HCT116 (cell line): ENCODE data around the gene MYLK. TPM values are rescaled to one million over a fixed set of nuclear protein-coding genes. Genes with fewer than 3 reads are reported as not detected.
"Not testable (repeated sequence)": the region's sequence is repeated elsewhere in the genome, so short reads cannot be mapped to it uniquely, and the experiment has no call there.

Experiments used
- ATAC-seq: fragments of 200-7000 bp; cut with Tn5 transposase; 2 replicates; pipeline ENCODE4 v1.9.1; 2020; ENCODE audit warnings: mild to moderate bottlenecking, moderate library complexity
- BruUV-seq: library from RNA; stranded (reverse); fragments of 400-500 nt; replicated peaks from 2 replicates; lab custom pipeline; 2021; lab: Mats Ljungman, UMichigan
- CTCF ChIA-PET: fragments of 300-600 bp; sonication (Branson Sonifier 250); formaldehyde crosslinking; loops from one replicate; lab custom pipeline; 2021; ENCODE audit warnings: antibody characterized with exemption; lab: Charles Lee
- POLR2A ChIA-PET: fragments of 300-600, 350-600 bp; sonication (Branson Sonifier 250); formaldehyde crosslinking; loops from one replicate; lab custom pipeline; 2021; ENCODE audit warnings: antibody characterized with exemption; lab: Charles Lee
- RAD21 ChIA-PET, 2 experiments: fragments of 300-600 bp; sonication (Branson Sonifier 250); formaldehyde crosslinking; loops; one replicate each; lab custom pipeline; 2023; ENCODE audit warnings: low total read pairs in 2 of 2; ENCODE audit not compliant: uncharacterized antibody in 2 of 2, unreplicated experiment in 2 of 2, low non-redundant PET in 1 of 2; lab: Charles Lee
- DNase-seq: peaks from one replicate; pipeline ENCODE4 v3.0.0-alpha.2; 2010; ENCODE audit warnings: low read depth, low spot score
- H2AFZ ChIP-seq: fragments of 200-600 bp; shearing (Covaris generic), sonication (generic); 2 replicates; pipeline ENCODE4 v1.6.1; 2017; ENCODE audit warnings: low read depth, mixed run types, mixed read lengths, antibody characterized with exemption, low read length; ENCODE audit not compliant: poor library complexity, severe bottlenecking
- H3K27ac ChIP-seq: 2 replicates; pipeline ENCODE4 v1.5.1; 2012; ENCODE audit warnings: low read depth, low read length
- H3K27me3 ChIP-seq: fragments of 200-600 bp; sonication (generic); 2 replicates; pipeline ENCODE4 v1.6.1; 2016; ENCODE audit warnings: mixed run types, low read length, mixed read lengths; ENCODE audit not compliant: insufficient read depth
- H3K36me3 ChIP-seq, 2 experiments: fragments of 200-500 bp in 1 of 2; fragments of 200-600 bp in 1 of 2; sonication (Bioruptor generic) in 1 of 2; sonication (generic) in 1 of 2; 2 replicates each; pipeline versions ENCODE4 v1.5.1 to v1.6.1; 2014 to 2016; ENCODE audit warnings: low read length in 2 of 2, inconsistent platforms in 1 of 2, mixed read lengths in 1 of 2, mixed run types in 1 of 2; ENCODE audit not compliant: insufficient read depth in 2 of 2, control insufficient read depth in 1 of 2
- H3K4me1 ChIP-seq, 2 experiments: fragments of 200-600 bp in 1 of 2; sonication (generic) in 1 of 2; 2 replicates each; pipeline versions ENCODE4 v1.5.1 to v1.6.1; 2012 to 2017; ENCODE audit warnings: low read length in 2 of 2, inconsistent platforms in 1 of 2, mild to moderate bottlenecking in 1 of 2, mixed read lengths in 1 of 2, mixed run types in 1 of 2, moderate library complexity in 1 of 2; ENCODE audit not compliant: insufficient read depth in 2 of 2, control insufficient read depth in 1 of 2
- H3K4me2 ChIP-seq: fragments of 200-600 bp; sonication (generic); 2 replicates; pipeline ENCODE4 v1.6.1; 2017; ENCODE audit warnings: mixed run types, low read length, mixed read lengths
- H3K4me3 ChIP-seq, 2 experiments: fragments of 200-600 bp in 1 of 2; sonication (generic) in 1 of 2; replicated peaks in 1 of 2; 2 replicates each; pipeline ENCODE4 v1.5.1; 2011 to 2016; ENCODE audit warnings: low read length in 2 of 2, control low read depth in 1 of 2, low read depth in 1 of 2, mild to moderate bottlenecking in 1 of 2, mixed read lengths in 1 of 2, mixed run types in 1 of 2
- H3K79me2 ChIP-seq: fragments of 200-600 bp; sonication (generic); 2 replicates; pipeline ENCODE4 v1.6.1; 2017; ENCODE audit warnings: mild to moderate bottlenecking, mixed run types, low read length, moderate library complexity, mixed read lengths; ENCODE audit not compliant: insufficient read depth
- H3K9ac ChIP-seq: fragments of 200-600 bp; sonication (generic); 2 replicates; pipeline ENCODE4 v1.6.1; 2016; ENCODE audit warnings: low read length, mixed read lengths
- H3K9me2 ChIP-seq: fragments of 200-600 bp; sonication (generic), shearing (Covaris generic); 2 replicates; pipeline ENCODE4 v1.6.1; 2017; ENCODE audit warnings: mixed run types, mild to moderate bottlenecking, moderate library complexity; ENCODE audit not compliant: insufficient read depth
- H3K9me3 ChIP-seq, 2 experiments: fragments of 200-500 bp in 1 of 2; fragments of 200-600 bp in 1 of 2; sonication (Bioruptor generic) in 1 of 2; sonication (generic) in 1 of 2; 2 replicates each; pipeline ENCODE4 v1.6.1; 2014 to 2017; ENCODE audit warnings: low read length in 2 of 2, mixed read lengths in 2 of 2, inconsistent platforms in 1 of 2, low read depth in 1 of 2, mild to moderate bottlenecking in 1 of 2, mixed run types in 1 of 2, moderate library complexity in 1 of 2; ENCODE audit not compliant: control insufficient read depth in 1 of 2, insufficient read depth in 1 of 2
- H4K20me1 ChIP-seq: fragments of 200-600 bp; sonication (generic), shearing (Covaris generic); 2 replicates; pipeline ENCODE4 v1.6.1; 2017; ENCODE audit warnings: mixed run types, mild to moderate bottlenecking, moderate library complexity; ENCODE audit not compliant: insufficient read depth
- ATF3 ChIP-seq: IDR thresholded peaks from 2 replicates; pipeline ENCODE4 v1.6.1; 2012
- CBX3 ChIP-seq: IDR thresholded peaks from 2 replicates; pipeline ENCODE4 v1.6.1; 2012; ENCODE audit warnings: low read depth
- CEBPB ChIP-seq: IDR thresholded peaks from 2 replicates; pipeline ENCODE4 v1.6.1; 2012; ENCODE audit warnings: low read depth
- EGR1 ChIP-seq: IDR thresholded peaks from 2 replicates; pipeline ENCODE4 v1.6.1; 2012; ENCODE audit warnings: low read depth
- EZH2 ChIP-seq: fragments of 200-600 bp; sonication (generic); IDR thresholded peaks from 2 replicates; pipeline ENCODE4 v1.6.1; 2017; ENCODE audit warnings: antibody characterized with exemption, mixed run types
- FOSL1 ChIP-seq: IDR thresholded peaks from 2 replicates; pipeline ENCODE4 v1.6.1; 2012; ENCODE audit warnings: low read depth
- JUND ChIP-seq: IDR thresholded peaks from 2 replicates; pipeline ENCODE4 v1.6.1; 2012
- POLR2A ChIP-seq: IDR thresholded peaks from 2 replicates; pipeline ENCODE4 v1.7.0; 2011; ENCODE audit warnings: borderline replicate concordance; ENCODE audit not compliant: insufficient read depth, insufficient read length; ENCODE audit errors: extremely low read depth
- POLR2AphosphoS5 ChIP-seq: IDR thresholded peaks from 2 replicates; pipeline ENCODE4 v1.6.1; 2011; ENCODE audit warnings: mild to moderate bottlenecking, low read depth, low read length, moderate library complexity
- SP1 ChIP-seq: IDR thresholded peaks from 2 replicates; pipeline ENCODE4 v1.6.1; 2012; ENCODE audit warnings: low read depth
- SRF ChIP-seq: IDR thresholded peaks from 2 replicates; pipeline ENCODE4 v1.6.1; 2012; ENCODE audit warnings: low read depth
- YY1 ChIP-seq: IDR thresholded peaks from 2 replicates; pipeline ENCODE4 v1.6.1; 2011; ENCODE audit warnings: low read length, low read depth, moderate library complexity, mild to moderate bottlenecking; ENCODE audit not compliant: insufficient replicate concordance; ENCODE audit errors: extremely low read depth
- ZNF274 ChIP-seq: fragments of 200-500 bp; sonication (Bioruptor generic); IDR thresholded peaks from 2 replicates; pipeline ENCODE4 v1.6.1; 2014; ENCODE audit warnings: mild to moderate bottlenecking, low read depth, low read length, inconsistent platforms
- intact Hi-C: fragments of 100-400 bp; cut with micrococcal nuclease; formaldehyde crosslinking; loops from 2 replicates; pipeline ENCODE4 v1.10.0; 2022
- total RNA-seq: library from RNA; stranded (reverse); gene quantifications from one replicate; pipeline ENCODE4 v1.2.1, GENCODE V29; 2021; ENCODE audit not compliant: unreplicated experiment

Gene MYLK
- total RNA-seq, 1 experiment from 2014 or later = 3.8 TPM

GRCh38 chr3:123602325-123602724 is 281.8 kb downstream of the MYLK start (continued):
- TF ChIP-seq ZNF274 (no peak), SP1 (peak; percentile 82), YY1 (no peak), POLR2AphosphoS5 (peak; percentile 66), POLR2A (no peak), CBX3 (peak; percentile 61; the same call in 1 of the 2 replicates), SRF (0 out of 2 replicates have a peak, but pooled peaks have one; percentile 36), ATF3 (no peak), EGR1 (no peak), CEBPB (peak; percentile 48; the same call in 1 of the 2 replicates), EZH2 (no peak), FOSL1 (peak; percentile 78)

- intact Hi-C loops, H3K9me3 ChIP-seq, H3K79me2 ChIP-seq, H4K20me1 ChIP-seq, BruUV-seq, H3K27ac ChIP-seq, H3K27me3 ChIP-seq, H3K4me3 ChIP-seq, H3K9me2 ChIP-seq, ATAC-seq, H2AFZ ChIP-seq, DNase-seq, H3K9ac ChIP-seq, CTCF ChIA-PET, RAD21 ChIA-PET, H3K36me3 ChIP-seq: not testable (repeated sequence)
- POLR2A ChIA-PET = interaction anchor here (1.4 kb wide), 1 partner anchor 15 kb away, joined by 8 read pairs; no protein-coding TSS in a partner anchor
- TF ChIP-seq JUND (peak; percentile 22; the same call in 1 of the 2 replicates), SP1 (peak; percentile 34; the same call in 1 of the 2 replicates)
- peak overlapping the region; percentile 67 for H3K4me2 ChIP-seq
- H3K4me1 ChIP-seq = peaks cover 51 to 61% of the 10 kb centered on the region in 2 experiments
Measured at GRCh38 chr3:123600863-123601262, 283.3 kb downstream of the MYLK start.
